22Rv1 (cell line): ENCODE data around the gene MAMLD1.

Experiments
- CTCF ChIP-seq: fragments of 450-650 bp; IDR thresholded peaks from 2 replicates; pipeline ENCODE4 v1.5.1; 2017; ENCODE audit warnings: mild to moderate bottlenecking
- ZFX ChIP-seq: fragments of 450-650 bp; IDR thresholded peaks from 2 replicates; pipeline ENCODE4 v1.6.1; 2017; ENCODE audit warnings: antibody characterized with exemption, borderline replicate concordance

- TF ChIP-seq CTCF (no peak), ZFX (no peak)
These were observed 43.5 kb downstream of the MAMLD1 start for GRCh38 chrX:150406596-150406995.
